GM19239 (cell line): ENCODE measurements around the gene TPRN.
"Not testable (repeated sequence)": the region's sequence is repeated elsewhere in the genome, so short reads cannot be mapped to it uniquely, and the experiment has no call there.

Experiments used
- DNase-seq: peaks from one replicate; pipeline ENCODE4 v3.0.0; 2011; ENCODE audit warnings: low spot score; ENCODE audit not compliant: insufficient read length
- FAIRE-seq: peaks from 2 replicates; lab custom pipeline; 2011; peaks lifted over from hg19 to GRCh38; lab: Jason Lieb, UNC

The TPRN gene

GRCh38 chr9:137200311-137201204 is at the start of gene TPRN:
Gene TPRN, minus strand, starts transcription at chr9:137200741. Its CDS starts 30 bp downstream, at chr9:137200711.
- FAIRE-seq (peak; percentile 99), DNase-seq (peak; percentile 100)

- no peak for DNase-seq
- FAIRE-seq: no peak
Measured at GRCh38 chr9:137247916-137248175, 47.3 kb upstream of the TPRN start.

- FAIRE-seq: no peak
- DNase-seq: no peak
Measured at GRCh38 chr9:137247135-137247915, 46.8 kb upstream of the TPRN start.

GRCh38 chr9:137245450-137246421 is 45.2 kb upstream of the TPRN start:
- no peak for FAIRE-seq
- no peak for DNase-seq

GRCh38 chr9:137244486-137245449 is 44.2 kb upstream of the TPRN start:
- DNase-seq (no peak), FAIRE-seq (no peak)

GRCh38 chr9:137243626-137244485 is 43.3 kb upstream of the TPRN start:
- DNase-seq: no peak
- no peak for FAIRE-seq

- FAIRE-seq, DNase-seq: not testable (repeated sequence)
Measured at GRCh38 chr9:137243266-137243625, 42.7 kb upstream of the TPRN start.

- peak; percentile 8 for FAIRE-seq
- DNase-seq: no peak
Measured at GRCh38 chr9:137242269-137243203, 42.0 kb upstream of the TPRN start.

- no peak for DNase-seq
- no peak for FAIRE-seq
Measured at GRCh38 chr9:137241490-137242268, 41.1 kb upstream of the TPRN start.

- FAIRE-seq: peak; percentile 100
- peak; percentile 100 for DNase-seq
Measured at GRCh38 chr9:137240841-137241489, 40.4 kb upstream of the TPRN start, which contains the start of gene TUBB4B. Gene TUBB4B, plus strand, starts transcription at chr9:137241287. Its CDS starts 74 bp downstream, at chr9:137241361.

GRCh38 chr9:137240318-137240840 is 39.8 kb upstream of the TPRN start:
- FAIRE-seq (peak; percentile 68), DNase-seq (no peak)

- FAIRE-seq, DNase-seq: not testable (repeated sequence)
Measured at GRCh38 chr9:137239541-137240200, 39.1 kb upstream of the TPRN start.

- DNase-seq: no peak
- no peak for FAIRE-seq
Measured at GRCh38 chr9:137237759-137238726, 37.5 kb upstream of the TPRN start.

GRCh38 chr9:137236936-137237421 is 36.4 kb upstream of the TPRN start:
- FAIRE-seq (no peak), DNase-seq (no peak)
